ENCODE measurements around the gene ISCU. TPM values are rescaled to one million over a fixed set of nuclear protein-coding genes. Genes with fewer than 3 reads are reported as not detected.

ISCU gene
- 165 and 166 TPM in 2 replicates for polyA plus RNA-seq (2012; rRNA removed)
- polyA plus RNA-seq (2012; cell fraction: cytosol; rRNA removed), result 165 and 208 TPM in 2 replicates
- polyA plus RNA-seq (2012; cell fraction: nucleus; rRNA removed), result 180 and 206 TPM in 2 replicates

DNA sequence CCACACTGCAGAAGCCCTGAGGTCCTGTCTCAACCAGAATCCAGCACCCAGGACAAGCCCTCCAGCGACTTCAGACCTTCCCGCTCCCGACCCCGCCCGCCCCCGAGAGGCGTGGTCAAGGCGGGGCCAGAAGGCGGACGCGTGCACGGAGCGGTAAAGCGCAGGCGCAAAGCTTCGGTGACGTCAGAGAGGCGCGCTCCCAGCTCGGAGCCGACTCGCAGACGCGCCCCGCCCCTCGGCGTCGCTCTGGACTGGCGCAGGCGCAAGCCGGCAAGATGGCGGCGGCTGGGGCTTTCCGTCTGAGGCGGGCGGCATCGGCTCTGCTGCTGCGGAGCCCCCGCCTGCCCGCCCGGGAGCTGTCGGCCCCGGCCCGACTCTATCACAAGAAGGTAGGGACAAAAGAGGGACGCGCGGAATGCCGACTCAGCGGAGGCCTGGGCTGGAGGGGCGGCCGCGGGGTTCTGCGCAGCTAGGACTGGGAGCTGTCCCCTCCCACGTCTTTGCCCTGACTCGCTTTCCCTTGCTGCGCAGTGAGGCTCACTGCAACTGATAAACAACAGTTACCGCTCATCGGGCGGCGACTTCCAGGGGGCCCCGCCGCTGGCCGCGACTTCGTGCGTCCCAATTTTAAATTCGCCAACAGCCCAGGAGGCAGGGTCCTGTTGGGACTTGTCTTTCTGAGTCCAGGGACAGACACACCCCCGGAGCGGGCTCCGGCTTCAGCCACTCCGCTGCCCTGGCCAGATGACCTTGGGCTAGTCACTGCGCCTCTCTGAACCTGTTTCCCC is at the start of gene ISCU:
ISCU (plus strand) TSS at position 249 of the 788 bp plus-strand sequence; CDS start at position 276, 27 bp downstream.
- H3K4me2 ChIP-seq, result peak within 1 kb of the TSS; percentile 94
- DNase-seq, result peak; percentile 97
- peaks cover 12% of the 10 kb centered on the region for H4K20me1 ChIP-seq (ENCODE audit: insufficient read depth)
- CTCF ChIA-PET, result interaction anchor here (1.0 to 16.0 kb wide), 9 partner anchors 12 to 644 kb away, joined by 3 to 503 read pairs (median 4); partner anchors contain the start of gene TMEM119
- H3F3A ChIP-seq (replicated peaks; ENCODE audit: insufficient read depth), result peaks cover 21% of the 10 kb centered on the region
- peak within 1 kb of the TSS; percentile 90 for H3K9ac ChIP-seq
- no peaks in the 10 kb centered on the region for H3K27me3 ChIP-seq (ENCODE audit: insufficient read depth)
- peak within 1 kb of the TSS; percentile 67 to 97 for H3K4me3 ChIP-seq (ENCODE audit: low read depth in 2 of 2, low read length in 1 of 2)
- peaks cover 27 to 39% of the 10 kb centered on the region in 2 experiments for H3K36me3 ChIP-seq (replicated peaks in 1 of 2; ENCODE audit: control insufficient read depth in 1 of 2, insufficient read depth in 2 of 2, low read length in 1 of 2)
- 0% methylated on average over 16 of the region's 72 CpGs for WGBS (ENCODE audit: low lambda C conversion rate)
- TF ChIP-seq, protein P1, sequence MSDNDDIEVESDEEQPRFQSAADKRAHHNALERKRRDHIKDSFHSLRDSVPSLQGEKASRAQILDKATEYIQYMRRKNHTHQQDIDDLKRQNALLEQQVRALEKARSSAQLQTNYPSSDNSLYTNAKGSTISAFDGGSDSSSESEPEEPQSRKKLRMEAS (IDR thresholded peaks at IDR 0.05; ENCODE audit: low read depth), result peak; percentile 65; the same call in 1 of the 2 replicates
- peak; percentile 20; the same call in 1 of the 2 replicates for TF ChIP-seq TAF1 (IDR thresholded peaks at IDR 0.05; ENCODE audit: borderline replicate concordance, low read depth, low read length)
- TF ChIP-seq, protein P2, sequence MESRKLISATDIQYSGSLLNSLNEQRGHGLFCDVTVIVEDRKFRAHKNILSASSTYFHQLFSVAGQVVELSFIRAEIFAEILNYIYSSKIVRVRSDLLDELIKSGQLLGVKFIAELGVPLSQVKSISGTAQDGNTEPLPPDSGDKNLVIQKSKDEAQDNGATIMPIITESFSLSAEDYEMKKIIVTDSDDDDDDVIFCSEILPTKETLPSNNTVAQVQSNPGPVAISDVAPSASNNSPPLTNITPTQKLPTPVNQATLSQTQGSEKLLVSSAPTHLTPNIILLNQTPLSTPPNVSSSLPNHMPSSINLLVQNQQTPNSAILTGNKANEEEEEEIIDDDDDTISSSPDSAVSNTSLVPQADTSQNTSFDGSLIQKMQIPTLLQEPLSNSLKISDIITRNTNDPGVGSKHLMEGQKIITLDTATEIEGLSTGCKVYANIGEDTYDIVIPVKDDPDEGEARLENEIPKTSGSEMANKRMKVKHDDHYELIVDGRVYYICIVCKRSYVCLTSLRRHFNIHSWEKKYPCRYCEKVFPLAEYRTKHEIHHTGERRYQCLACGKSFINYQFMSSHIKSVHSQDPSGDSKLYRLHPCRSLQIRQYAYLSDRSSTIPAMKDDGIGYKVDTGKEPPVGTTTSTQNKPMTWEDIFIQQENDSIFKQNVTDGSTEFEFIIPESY (IDR thresholded peaks at IDR 0.05; ENCODE audit: borderline replicate concordance, low read depth), result no peak
- no peak for TF ChIP-seq TEAD4 (IDR thresholded peaks at IDR 0.05; ENCODE audit: borderline replicate concordance, insufficient read depth)
- TF ChIP-seq, protein P3, sequence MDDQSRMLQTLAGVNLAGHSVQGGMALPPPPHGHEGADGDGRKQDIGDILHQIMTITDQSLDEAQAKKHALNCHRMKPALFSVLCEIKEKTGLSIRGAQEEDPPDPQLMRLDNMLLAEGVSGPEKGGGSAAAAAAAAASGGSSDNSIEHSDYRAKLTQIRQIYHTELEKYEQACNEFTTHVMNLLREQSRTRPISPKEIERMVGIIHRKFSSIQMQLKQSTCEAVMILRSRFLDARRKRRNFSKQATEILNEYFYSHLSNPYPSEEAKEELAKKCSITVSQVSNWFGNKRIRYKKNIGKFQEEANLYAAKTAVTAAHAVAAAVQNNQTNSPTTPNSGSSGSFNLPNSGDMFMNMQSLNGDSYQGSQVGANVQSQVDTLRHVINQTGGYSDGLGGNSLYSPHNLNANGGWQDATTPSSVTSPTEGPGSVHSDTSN (IDR thresholded peaks at IDR 0.05), result no peak
- TF ChIP-seq MEF2A (IDR thresholded peaks at IDR 0.05; ENCODE audit: borderline replicate concordance, low read depth), result no peak
- TF ChIP-seq EZH2phosphoT487 (IDR thresholded peaks at IDR 0.05; ENCODE audit: borderline replicate concordance, low read depth), result no peak
- TF ChIP-seq YY1 (IDR thresholded peaks at IDR 0.05; ENCODE audit: low read depth), result peak; percentile 93
- TF ChIP-seq MXI1 (IDR thresholded peaks at IDR 0.05; ENCODE audit: low read depth, low read length), result peak; percentile 83
- TF ChIP-seq SIN3A (IDR thresholded peaks at IDR 0.05; ENCODE audit: borderline replicate concordance, low read depth, low read length), result peak; percentile 93; the same call in 1 of the 2 replicates
- peak; percentile 88 for TF ChIP-seq NRF1 (IDR thresholded peaks at IDR 0.05; ENCODE audit: low read depth, low read length)
- TF ChIP-seq CHD2 (IDR thresholded peaks at IDR 0.05; ENCODE audit: low read length, partially characterized antibody), result peak; percentile 51
- TF ChIP-seq POLR2AphosphoS5 (IDR thresholded peaks at IDR 0.05; ENCODE audit: low read depth, low read length), result peak; percentile 63; the same call in 1 of the 2 replicates
- no peak for TF ChIP-seq NFIC (IDR thresholded peaks at IDR 0.05; ENCODE audit: borderline replicate concordance)
- TF ChIP-seq EP300 (IDR thresholded peaks at IDR 0.05; ENCODE audit: borderline replicate concordance in 1 of 2, low read depth in 1 of 2, low read length in 1 of 2), result no peak
- H3K9me2 ChIP-seq, result no peaks in the 10 kb centered on the region
- peak within 1 kb of the TSS; percentile 99 for H2AFZ ChIP-seq (ENCODE audit: low read depth)
- POLR2A ChIA-PET, result interaction anchor here (0.8 to 1.3 kb wide), 5 partner anchors 16 to 241 kb away, joined by 3 to 5 read pairs (median 3); partner anchors contain the start of gene SELPLG
- peaks cover 33 to 43% of the 10 kb centered on the region in 2 experiments for H3K4me1 ChIP-seq (ENCODE audit: control insufficient read depth in 1 of 2, insufficient read depth in 2 of 2, low read depth in 1 of 2, low read length in 1 of 2)
- H3K27ac ChIP-seq (ENCODE audit: low read depth in 2 of 2, low read length in 1 of 2), result peak within 1 kb of the TSS; percentile 81 to 95
- peaks cover 62% of the 10 kb centered on the region for H3K79me2 ChIP-seq (ENCODE audit: insufficient read depth)
- H3K9me3 ChIP-seq, result no peaks in the 10 kb centered on the region

Data from SK-N-SH (cell line).